BJ (cell line): Measurements from ENCODE around the gene GPRC5D. TPM values are rescaled to one million over a fixed set of nuclear protein-coding genes. Genes with fewer than 3 reads are reported as not detected.

Source experiments
- CTCF ChIA-PET: fragments of 350-600 bp; formaldehyde crosslinking; extraction: SDS; loops from one replicate; lab custom pipeline; 2021; ENCODE audit warnings: antibody characterized with exemption, inconsistent platforms; lab: Yijun Ruan, JAX
- POLR2A ChIA-PET: fragments of 300-600 bp; sonication (Branson Sonifier 250); formaldehyde crosslinking; extraction: SDS; loops from one replicate; lab custom pipeline; 2021; ENCODE audit warnings: antibody characterized with exemption; lab: Charles Lee
- DNase-seq: peaks from one replicate; pipeline ENCODE4 v3.0.0-alpha.2; 2011; ENCODE audit warnings: low read depth
- H3K27me3 ChIP-seq: 2 replicates; pipeline ENCODE4 v1.6.0; 2011; ENCODE audit warnings: low read length; ENCODE audit not compliant: control insufficient read depth, insufficient read depth
- H3K36me3 ChIP-seq: 2 replicates; pipeline ENCODE4 v1.5.1; 2011; ENCODE audit warnings: low read length; ENCODE audit not compliant: control insufficient read depth, insufficient read depth
- H3K4me3 ChIP-seq: 2 replicates; pipeline ENCODE4 v1.5.1; 2011; ENCODE audit warnings: low read depth, mild to moderate bottlenecking, control low read depth, low read length
- CTCF ChIP-seq: IDR thresholded peaks from 2 replicates; pipeline ENCODE4 v1.5.1; 2011; ENCODE audit warnings: low read depth, mild to moderate bottlenecking, control low read depth, inconsistent platforms, low read length, moderate library complexity; ENCODE audit not compliant: insufficient read depth
- polyA plus RNA-seq: library from polyadenylated mRNA; depleted of rRNA; stranded (reverse); fragments of >200 nt; gene quantifications from 2 replicates; pipeline ENCODE4 v1.2.3, GENCODE V29; 2011

Gene GPRC5D
- polyA plus RNA-seq, 1 experiment: not detected

GRCh38 chr12:12960639-12961209 is 8.8 kb upstream of the GPRC5D start:
- H3K27me3 ChIP-seq: no peaks in the 10 kb centered on the region
- DNase-seq: no peak
- H3K4me3 ChIP-seq: no peak overlapping the region
- TF ChIP-seq CTCF: no peak
- POLR2A ChIA-PET: no interaction called here
- H3K36me3 ChIP-seq: no peaks in the 10 kb centered on the region
- CTCF ChIA-PET: no interaction called here

GRCh38 chr12:12958886-12959285 is 6.9 kb upstream of the GPRC5D start:
- POLR2A ChIA-PET: interaction anchor here (0.6 kb wide), 1 partner anchor 1413 kb away, joined by 3 read pairs; no protein-coding TSS in a partner anchor
- CTCF ChIA-PET: interaction anchor here (0.6 to 0.9 kb wide), 2 partner anchors 22 to 37 kb away, joined by 3 to 4 read pairs; no protein-coding TSS in a partner anchor
- DNase-seq: no peak
- H3K27me3 ChIP-seq: no peaks in the 10 kb centered on the region
- no peak for TF ChIP-seq CTCF
- no peak overlapping the region for H3K4me3 ChIP-seq
- no peaks in the 10 kb centered on the region for H3K36me3 ChIP-seq

GRCh38 chr12:12954878-12955625 is 3.1 kb upstream of the GPRC5D start:
- no peaks in the 10 kb centered on the region for H3K36me3 ChIP-seq
- TF ChIP-seq CTCF: no peak
- no peak overlapping the region for H3K4me3 ChIP-seq
- no peaks in the 10 kb centered on the region for H3K27me3 ChIP-seq
- ChIA-PET CTCF (interaction anchor here (0.8 to 1.3 kb wide), 3 partner anchors 9 to 38 kb away, joined by 3 to 4 read pairs (median 3); no protein-coding TSS in a partner anchor), POLR2A (no interaction called here)
- DNase-seq: no peak

- DNase-seq: no peak
- H3K27me3 ChIP-seq: no peaks in the 10 kb centered on the region
- no peaks in the 10 kb centered on the region for H3K36me3 ChIP-seq
- CTCF ChIA-PET: interaction anchor here (0.8 to 1.3 kb wide), 3 partner anchors 10 to 38 kb away, joined by 3 to 4 read pairs (median 3); no protein-coding TSS in a partner anchor
- no peak overlapping the region for H3K4me3 ChIP-seq
- no peak for TF ChIP-seq CTCF
- POLR2A ChIA-PET: no interaction called here
Observed at GRCh38 chr12:12954356-12954755, 2.4 kb upstream of the GPRC5D start.

GRCh38 chr12:12951504-12951903 is 466 bp downstream of the GPRC5D start:
- H3K36me3 ChIP-seq: no peaks in the 10 kb centered on the region
- TF ChIP-seq CTCF: no peak
- ChIA-PET CTCF (interaction anchor here (0.8 to 1.2 kb wide), 2 partner anchors 25 to 32 kb away, joined by 3 to 7 read pairs; no protein-coding TSS in a partner anchor), POLR2A (no interaction called here)
- H3K27me3 ChIP-seq: no peaks in the 10 kb centered on the region
- no peak overlapping the region for H3K4me3 ChIP-seq
- DNase-seq: no peak
